Hippocampal formation (tissue), 2 donors: ENCODE measurements around the gene TMEM219.

Experiments
- DNase-seq, 2 donors: peaks; one replicate each; lab custom pipeline; 2025; lab: John Stamatoyannopoulos, UW

The TMEM219 gene

GRCh38 chr16:29982560-29983419 is 20.9 kb downstream of the TMEM219 start:
- DNase-seq: no peak

GRCh38 chr16:29983420-29984136 is 21.7 kb downstream of the TMEM219 start:
- DNase-seq: no peak

- no peak for DNase-seq
Measured at GRCh38 chr16:29984137-29984763, 22.4 kb downstream of the TMEM219 start.

GRCh38 chr16:29984764-29985147 is 22.9 kb downstream of the TMEM219 start:
- no peak for DNase-seq

GRCh38 chr16:29985271-29985811 is 23.5 kb downstream of the TMEM219 start:
- no peak for DNase-seq

GRCh38 chr16:29986231-29986630 is 24.4 kb downstream of the TMEM219 start:
- no peak for DNase-seq

- no peak for DNase-seq
Measured at GRCh38 chr16:29986931-29987330, 25.1 kb downstream of the TMEM219 start.

GRCh38 chr16:29987371-29988085 is 25.6 kb downstream of the TMEM219 start:
- no peak for DNase-seq

- DNase-seq: no peak
Measured at GRCh38 chr16:29988346-29989075, 26.6 kb downstream of the TMEM219 start.

GRCh38 chr16:29989111-29989858 is 27.4 kb downstream of the TMEM219 start:
- DNase-seq: no peak

- DNase-seq: no peak
Measured at GRCh38 chr16:29990034-29990433, 28.2 kb downstream of the TMEM219 start.

GRCh38 chr16:29990883-29991570 is 29.1 kb downstream of the TMEM219 start:
- no peak for DNase-seq

- no peak for DNase-seq
Measured at GRCh38 chr16:29991571-29991904, 29.7 kb downstream of the TMEM219 start.

- no peak for DNase-seq
Measured at GRCh38 chr16:29992344-29992967, 30.6 kb downstream of the TMEM219 start.

GRCh38 chr16:29993191-29993902 is 31.5 kb downstream of the TMEM219 start:
- DNase-seq: no peak

GRCh38 chr16:29993903-29994599 is 32.2 kb downstream of the TMEM219 start:
- no peak for DNase-seq

- DNase-seq: no peak
Measured at GRCh38 chr16:29994600-29995323, 32.9 kb downstream of the TMEM219 start.
